Type B pancreatic cell (in vitro differentiated cells): Measurements from ENCODE around the gene SYNJ2. TPM values are rescaled to one million over a fixed set of nuclear protein-coding genes. Genes with fewer than 3 reads are reported as not detected.
"Not testable (repeated sequence)": the region's sequence is repeated elsewhere in the genome, so short reads cannot be mapped to it uniquely, and the experiment has no call there.

Source experiments
- DNase-seq: peaks from one replicate; pipeline ENCODE4 v3.0.0; 2021; ENCODE audit warnings: mixed read lengths; ENCODE audit not compliant: unreplicated experiment; ENCODE audit errors: extremely low spot score
- H3K27ac Mint-ChIP-seq: 2 replicates; pipeline ENCODE4 v1.8.0; 2021; ENCODE audit warnings: mild to moderate bottlenecking, mixed read lengths
- H3K27me3 Mint-ChIP-seq: 2 replicates; pipeline ENCODE4 v1.8.0; 2021; ENCODE audit warnings: mixed read lengths
- H3K36me3 Mint-ChIP-seq: 2 replicates; pipeline ENCODE4 v1.8.0; 2021; ENCODE audit warnings: mixed read lengths
- H3K4me1 Mint-ChIP-seq: one replicate; pipeline ENCODE4 v1.8.0; 2021; ENCODE audit warnings: mixed read lengths; ENCODE audit not compliant: unreplicated experiment
- H3K4me3 Mint-ChIP-seq: 2 replicates; pipeline ENCODE4 v1.8.0; 2021; ENCODE audit warnings: mild to moderate bottlenecking, mixed read lengths
- H3K9me3 Mint-ChIP-seq: 2 replicates; pipeline ENCODE4 v1.8.0; 2021; ENCODE audit warnings: mixed read lengths
- CTCF ChIP-seq: fragments of 200-600 bp; sonication (generic); conservative IDR thresholded peaks from 2 replicates; pipeline ENCODE4 v1.5.0; 2021; ENCODE audit warnings: antibody characterized with exemption, mild to moderate bottlenecking
- total RNA-seq: library from RNA; stranded (reverse); gene quantifications from 2 replicates; pipeline ENCODE4 v1.2.1, GENCODE V29; 2021; ENCODE audit warnings: low replicate concordance

Gene SYNJ2
- total RNA-seq, 1 donor from 2014 or later, result 17.0 TPM

- Mint-ChIP-seq H3K27me3 (no peaks in the 10 kb centered on the region), H3K4me3 (peak overlapping the region; percentile 55), H3K27ac (peak overlapping the region; percentile 86), H3K9me3 (peaks cover 5% of the 10 kb centered on the region), H3K36me3 (no peaks in the 10 kb centered on the region), H3K4me1 (peaks cover 22% of the 10 kb centered on the region)
- DNase-seq, result no peak
- TF ChIP-seq CTCF, result no peak
These were observed 14.6 kb upstream of the SYNJ2 start for GRCh38 chr6:157967020-157967419.

DNA sequence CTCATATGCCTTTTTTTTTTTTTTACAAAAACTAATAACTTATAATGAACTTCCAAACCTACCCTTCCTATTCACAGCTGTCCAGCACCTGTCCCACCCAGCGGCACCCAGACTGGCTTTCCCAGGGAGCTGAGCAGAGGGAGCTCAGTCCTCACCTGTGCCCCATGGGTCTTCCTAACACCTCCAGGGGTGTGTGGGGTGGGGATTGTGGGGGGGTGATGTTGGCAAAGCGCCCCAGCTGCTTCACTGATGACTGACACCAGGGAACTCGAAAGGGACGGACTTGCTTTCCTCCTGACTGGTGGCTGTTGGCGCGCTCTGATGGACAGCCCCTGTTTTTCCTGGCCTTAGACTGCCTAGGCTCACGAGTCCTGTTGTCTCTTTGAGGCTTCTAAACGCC, 14.2 kb upstream of the SYNJ2 start:
- no peak for DNase-seq
- TF ChIP-seq CTCF, result no peak
- Mint-ChIP-seq H3K27me3 (no peaks in the 10 kb centered on the region), H3K36me3 (no peaks in the 10 kb centered on the region), H3K9me3 (peaks cover 5% of the 10 kb centered on the region), H3K4me3 (no peak overlapping the region), H3K27ac (no peak overlapping the region), H3K4me1 (peaks cover 22% of the 10 kb centered on the region)

- H3K9me3 Mint-ChIP-seq, H3K27me3 Mint-ChIP-seq: not testable (repeated sequence)
These were observed 9.5 kb upstream of the SYNJ2 start for GRCh38 chr6:157972177-157972576.

DNA sequence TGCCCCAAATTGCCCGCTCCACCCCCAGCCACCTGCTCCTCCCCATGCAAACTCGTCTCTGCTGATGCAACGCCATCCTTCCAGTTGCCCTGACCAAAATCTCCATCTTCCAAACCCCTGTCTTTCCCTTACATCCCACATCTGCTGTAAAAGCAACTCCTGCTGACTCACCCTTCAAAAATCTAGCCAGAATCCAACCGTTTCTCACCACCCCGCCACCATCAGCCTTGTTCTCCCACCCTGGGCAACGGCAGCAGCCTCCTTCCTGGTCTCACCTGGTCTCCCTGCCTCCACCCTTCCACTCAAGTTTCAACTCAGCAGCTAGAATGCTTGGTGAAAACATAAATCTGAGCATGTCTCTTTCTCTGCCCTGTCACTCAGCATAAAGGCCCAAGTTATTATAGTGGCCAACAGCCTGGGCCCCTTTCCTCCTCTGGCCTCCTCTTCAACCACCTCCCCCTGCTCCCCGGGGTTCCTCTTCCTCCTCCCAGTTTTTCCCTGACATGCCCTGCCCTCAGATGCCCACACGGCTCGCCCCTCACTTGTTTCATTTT, 7.2 kb upstream of the SYNJ2 start:
- no peak for TF ChIP-seq CTCF

More at GRCh38 chr6:157972177-157972576, 9.5 kb upstream of the SYNJ2 start:
- not testable (repeated sequence) for H3K4me3 Mint-ChIP-seq, H3K36me3 Mint-ChIP-seq, H3K27ac Mint-ChIP-seq, DNase-seq
- H3K4me1 Mint-ChIP-seq, result peaks cover 30% of the 10 kb centered on the region

GRCh38 chr6:157974967-157975366, 6.7 kb upstream of the SYNJ2 start:
- no peak for DNase-seq
- peaks cover 27% of the 10 kb centered on the region for H3K4me1 Mint-ChIP-seq
- no peaks in the 10 kb centered on the region for H3K9me3 Mint-ChIP-seq
- no peak overlapping the region for H3K27ac Mint-ChIP-seq
- H3K27me3 Mint-ChIP-seq, result peaks cover 1% of the 10 kb centered on the region
- no peak overlapping the region for H3K4me3 Mint-ChIP-seq
- no peaks in the 10 kb centered on the region for H3K36me3 Mint-ChIP-seq
- TF ChIP-seq CTCF, result no peak

More for the DNA sequence above, 7.2 kb upstream of the SYNJ2 start:
- no peak overlapping the region for H3K27ac Mint-ChIP-seq
- H3K4me1 Mint-ChIP-seq, result peaks cover 27% of the 10 kb centered on the region
- no peak for DNase-seq
- H3K9me3 Mint-ChIP-seq, result no peaks in the 10 kb centered on the region
- no peaks in the 10 kb centered on the region for H3K27me3 Mint-ChIP-seq
- no peaks in the 10 kb centered on the region for H3K36me3 Mint-ChIP-seq
- H3K4me3 Mint-ChIP-seq, result no peak overlapping the region

DNA sequence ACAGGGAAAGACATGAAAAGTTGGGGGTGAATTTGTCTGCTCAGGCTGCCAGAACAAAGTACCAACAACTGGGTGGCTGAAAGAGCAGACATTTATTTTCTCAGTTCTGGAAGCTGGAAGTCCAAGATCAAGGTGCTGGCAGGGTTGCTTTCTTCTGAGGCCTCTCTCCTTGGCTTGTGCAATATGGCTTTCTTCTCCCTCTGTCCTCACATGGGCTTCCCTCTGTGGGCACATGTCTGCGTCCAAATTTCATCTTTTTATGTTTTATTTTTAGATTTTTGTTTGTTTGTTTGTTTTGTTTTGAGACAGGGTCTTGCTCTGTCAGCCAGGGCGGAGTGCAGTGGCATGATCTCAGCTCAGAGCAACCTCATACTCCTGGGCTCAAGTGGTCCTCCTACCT, 6.2 kb upstream of the SYNJ2 start:
- peaks cover 27% of the 10 kb centered on the region for H3K4me1 Mint-ChIP-seq
- DNase-seq, result no peak
- H3K9me3 Mint-ChIP-seq, result no peaks in the 10 kb centered on the region
- no peak overlapping the region for H3K4me3 Mint-ChIP-seq
- TF ChIP-seq CTCF, result no peak
- no peaks in the 10 kb centered on the region for H3K36me3 Mint-ChIP-seq
- no peak overlapping the region for H3K27ac Mint-ChIP-seq
- H3K27me3 Mint-ChIP-seq, result peaks cover 6% of the 10 kb centered on the region
